Measurements from ENCODE around the gene LRRC47.
"Not testable (repeated sequence)": the region's sequence is repeated elsewhere in the genome, so short reads cannot be mapped to it uniquely, and the experiment has no call there.

The LRRC47 gene

DNA sequence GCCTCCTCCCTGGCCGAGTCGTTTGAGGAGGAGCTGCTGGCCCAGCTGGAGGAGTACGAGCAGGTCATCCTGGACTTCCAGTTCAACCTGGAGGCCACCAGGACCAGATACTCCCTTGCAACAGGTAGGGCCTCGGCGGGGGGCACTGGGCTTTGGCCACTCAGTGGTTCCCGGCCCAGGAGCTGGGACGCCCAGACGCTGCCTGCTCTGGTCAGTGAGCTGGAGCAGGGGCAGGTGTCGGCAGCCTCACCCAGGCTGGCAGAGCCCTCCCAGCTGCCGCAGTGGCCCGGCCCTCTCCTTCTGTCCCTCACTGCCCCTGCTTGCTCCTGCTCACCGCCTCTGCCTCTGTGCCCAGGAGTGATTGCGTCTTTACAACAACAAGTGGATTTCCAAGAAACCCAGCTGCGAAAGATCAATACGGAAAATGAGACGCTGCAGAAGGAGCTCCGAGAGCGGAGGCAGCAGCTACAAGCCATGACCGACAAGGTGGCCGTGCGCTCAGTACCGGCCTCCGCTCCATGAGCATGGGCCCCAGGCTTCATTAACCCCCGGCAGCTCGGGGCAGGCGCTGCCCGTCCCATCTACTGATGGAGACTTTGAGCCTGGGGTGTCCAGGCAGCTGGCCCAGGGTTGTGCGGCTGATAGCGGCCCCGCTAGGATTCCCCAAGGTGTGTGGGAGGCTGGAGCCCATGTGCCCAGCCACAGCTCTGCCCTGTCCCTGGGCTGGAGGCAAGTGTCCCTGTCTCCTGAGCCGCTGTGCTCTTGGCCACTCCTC lies 32.8 kb downstream of the LRRC47 start:
- H3K27ac Mint-ChIP-seq, result no peak overlapping the region
- no peak overlapping the region for H3K4me3 Mint-ChIP-seq
- peaks cover 36% of the 10 kb centered on the region for H3K27me3 Mint-ChIP-seq

GRCh38 chr1:3762873-3763228 lies 33.4 kb downstream of the LRRC47 start:
- no peaks in the 10 kb centered on the region for H3K4me1 Mint-ChIP-seq (ENCODE audit: low read depth)
- H3K36me3 Mint-ChIP-seq (ENCODE audit: low read depth), result no peaks in the 10 kb centered on the region

More for the DNA sequence above, 32.8 kb downstream of the LRRC47 start:
- intact Hi-C loops (cut with micrococcal nuclease), result no loop called here
- Mint-ChIP-seq H3K36me3 (ENCODE audit: low read depth) (no peaks in the 10 kb centered on the region), H3K4me1 (ENCODE audit: low read depth) (no peaks in the 10 kb centered on the region), H3K9me3 (peaks cover 8% of the 10 kb centered on the region)

GRCh38 chr1:3762151-3762872 lies 34.0 kb downstream of the LRRC47 start:
- intact Hi-C loops (cut with micrococcal nuclease), result no loop called here
- H3K36me3 Mint-ChIP-seq (ENCODE audit: low read depth), result no peaks in the 10 kb centered on the region
- H3K4me1 Mint-ChIP-seq (ENCODE audit: low read depth), result no peaks in the 10 kb centered on the region
- no peak overlapping the region for H3K4me3 Mint-ChIP-seq
- peaks cover 8% of the 10 kb centered on the region for H3K9me3 Mint-ChIP-seq
- H3K27ac Mint-ChIP-seq, result no peak overlapping the region
- peaks cover 35% of the 10 kb centered on the region for H3K27me3 Mint-ChIP-seq

More at GRCh38 chr1:3762873-3763228, 33.4 kb downstream of the LRRC47 start:
- peaks cover 36% of the 10 kb centered on the region for H3K27me3 Mint-ChIP-seq
- intact Hi-C loops (cut with micrococcal nuclease), result no loop called here
- H3K27ac Mint-ChIP-seq, result no peak overlapping the region
- peaks cover 8% of the 10 kb centered on the region for H3K9me3 Mint-ChIP-seq
- H3K4me3 Mint-ChIP-seq, result no peak overlapping the region

GRCh38 chr1:3761296-3762010 lies 34.8 kb downstream of the LRRC47 start:
- Mint-ChIP-seq H3K27ac (no peak overlapping the region), H3K27me3 (peaks cover 32% of the 10 kb centered on the region), H3K36me3 (ENCODE audit: low read depth) (no peaks in the 10 kb centered on the region), H3K9me3 (peaks cover 8% of the 10 kb centered on the region), H3K4me1 (ENCODE audit: low read depth) (no peaks in the 10 kb centered on the region), H3K4me3 (no peak overlapping the region)
- intact Hi-C loops (cut with micrococcal nuclease), result no loop called here

DNA sequence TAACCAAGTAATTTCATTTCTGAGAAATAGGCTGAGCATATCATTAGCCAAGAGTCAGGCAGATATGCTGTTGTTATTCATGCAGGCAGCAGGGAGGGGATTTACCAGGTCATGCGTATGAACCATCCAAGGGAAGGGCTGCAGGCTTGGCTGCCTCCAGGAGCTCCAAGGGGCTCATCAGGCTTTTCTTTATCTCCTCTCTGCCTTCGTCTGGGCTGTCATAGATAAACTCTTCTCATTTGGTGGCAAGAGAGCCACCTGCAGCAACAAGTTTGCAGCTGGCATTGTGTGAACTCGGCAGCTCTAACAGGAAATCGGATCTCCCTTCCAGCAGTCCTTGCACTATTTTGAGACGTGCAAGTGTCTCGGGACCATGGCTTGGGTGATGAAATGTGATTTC lies 36.5 kb downstream of the LRRC47 start:
- Mint-ChIP-seq H3K9me3 (peaks cover 8% of the 10 kb centered on the region), H3K36me3 (ENCODE audit: low read depth) (no peaks in the 10 kb centered on the region), H3K4me3 (no peak overlapping the region), H3K27ac (no peak overlapping the region), H3K27me3 (peaks cover 27% of the 10 kb centered on the region), H3K4me1 (ENCODE audit: low read depth) (no peaks in the 10 kb centered on the region)
- intact Hi-C loops (cut with micrococcal nuclease), result no loop called here

DNA sequence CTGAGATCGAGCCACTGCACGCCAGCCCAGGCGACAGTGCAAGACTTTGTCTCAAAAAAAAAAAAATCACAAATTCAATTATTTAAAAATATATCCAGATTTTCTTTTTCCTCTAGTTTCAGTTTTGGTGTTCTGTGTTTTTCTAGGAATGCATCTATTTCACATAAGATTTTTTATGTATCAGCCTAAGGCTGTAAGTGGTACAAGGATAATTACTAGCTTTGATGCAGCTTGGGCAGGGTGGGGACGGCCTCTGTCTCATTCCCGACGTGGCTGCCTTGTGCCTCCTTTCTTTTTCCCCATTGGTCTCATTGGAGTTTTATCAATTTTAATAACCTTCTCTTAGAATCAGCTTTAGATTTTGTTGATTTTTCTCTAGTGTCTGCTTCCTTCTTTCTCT lies 37.1 kb downstream of the LRRC47 start:
- Mint-ChIP-seq H3K9me3 (peaks cover 8% of the 10 kb centered on the region), H3K4me3 (no peak overlapping the region), H3K4me1 (ENCODE audit: low read depth) (no peaks in the 10 kb centered on the region), H3K27ac (no peak overlapping the region), H3K36me3 (ENCODE audit: low read depth) (no peaks in the 10 kb centered on the region), H3K27me3 (peaks cover 24% of the 10 kb centered on the region)
- intact Hi-C loops (cut with micrococcal nuclease), result no loop called here

DNA sequence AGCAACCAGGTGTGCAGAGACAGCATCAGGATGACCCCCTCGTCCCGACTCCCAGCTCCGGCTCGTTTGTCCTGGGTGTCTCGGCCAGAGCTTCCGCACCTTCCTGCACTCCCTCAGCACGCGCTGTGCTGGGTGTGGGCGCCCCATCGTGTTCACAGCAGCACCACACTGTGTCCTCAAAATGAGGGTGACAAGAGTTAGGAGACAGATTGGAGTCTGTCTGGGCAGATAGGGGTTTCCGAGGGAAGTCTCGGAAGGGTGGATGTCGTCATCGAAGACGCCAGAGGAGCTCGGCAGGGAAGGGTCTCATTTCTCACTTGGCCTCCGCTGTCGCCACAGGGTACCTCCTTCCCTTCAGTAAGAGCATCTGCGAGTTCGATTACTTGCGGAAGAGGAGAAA lies 39.9 kb downstream of the LRRC47 start:
- Mint-ChIP-seq H3K27me3 (peaks cover 25% of the 10 kb centered on the region), H3K4me1 (ENCODE audit: low read depth) (no peaks in the 10 kb centered on the region), H3K9me3 (peaks cover 8% of the 10 kb centered on the region), H3K4me3 (no peak overlapping the region), H3K36me3 (ENCODE audit: low read depth) (no peaks in the 10 kb centered on the region), H3K27ac (no peak overlapping the region)
- intact Hi-C loops (cut with micrococcal nuclease), result no loop called here

DNA sequence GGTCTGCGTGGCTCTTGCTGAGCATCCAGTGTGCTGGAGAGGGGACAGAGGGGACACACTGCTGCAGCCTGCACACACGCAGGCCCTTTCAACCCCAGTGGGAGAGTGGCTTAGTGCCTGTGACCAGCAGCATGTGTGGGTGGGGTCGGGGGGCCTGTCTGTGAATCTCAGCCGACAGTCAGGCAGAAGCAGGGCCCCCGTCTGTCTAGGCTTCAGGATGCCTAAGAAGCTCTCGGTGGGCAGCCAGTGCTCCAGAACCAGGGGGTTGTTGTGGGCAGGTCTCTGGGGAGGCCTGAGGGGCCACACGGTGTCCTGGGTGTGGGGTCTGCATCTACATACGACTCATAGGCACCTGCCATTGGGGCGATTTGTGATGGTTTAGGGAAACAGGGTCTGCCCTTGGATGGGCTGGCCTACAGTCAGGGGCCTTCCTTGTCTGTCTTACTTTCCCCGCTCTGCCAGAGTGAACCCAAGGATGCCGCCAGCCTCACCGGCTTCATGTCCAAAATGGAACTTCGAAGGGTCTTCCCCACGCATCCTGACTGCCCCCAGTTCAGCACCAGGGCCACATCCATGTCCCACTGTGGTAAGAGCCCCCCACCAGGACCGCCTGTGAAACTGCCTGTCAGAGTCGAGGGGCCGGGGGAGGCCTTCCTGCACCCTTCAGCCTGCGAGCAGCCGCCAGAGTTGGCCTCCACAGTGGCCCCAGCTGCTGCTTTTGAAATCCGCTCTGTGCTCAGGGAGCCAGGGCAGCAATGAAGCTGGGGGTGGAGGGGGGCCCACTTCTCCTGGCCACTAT lies 42.4 kb downstream of the LRRC47 start:
- intact Hi-C loops (cut with micrococcal nuclease), result no loop called here
- Mint-ChIP-seq H3K4me3 (no peak overlapping the region), H3K4me1 (ENCODE audit: low read depth) (no peaks in the 10 kb centered on the region), H3K9me3 (no peaks in the 10 kb centered on the region), H3K27me3 (peaks cover 11% of the 10 kb centered on the region), H3K27ac (no peak overlapping the region), H3K36me3 (ENCODE audit: low read depth) (no peaks in the 10 kb centered on the region)

GRCh38 chr1:3752400-3752945 lies 43.8 kb downstream of the LRRC47 start, which contains the start of gene CCDC27:
CCDC27 (plus strand) TSS chr1:3752450; CDS start chr1:3752482, 32 bp downstream.
- no peaks in the 10 kb centered on the region for H3K9me3 Mint-ChIP-seq
- intact Hi-C loops (cut with micrococcal nuclease), result no loop called here
- H3K4me1 Mint-ChIP-seq (ENCODE audit: low read depth), result peaks cover 11% of the 10 kb centered on the region
- no peaks in the 10 kb centered on the region for H3K36me3 Mint-ChIP-seq (ENCODE audit: low read depth)
- no peak within 1 kb of the TSS for H3K4me3 Mint-ChIP-seq
- peaks cover 10% of the 10 kb centered on the region for H3K27me3 Mint-ChIP-seq
- no peak within 1 kb of the TSS for H3K27ac Mint-ChIP-seq

DNA sequence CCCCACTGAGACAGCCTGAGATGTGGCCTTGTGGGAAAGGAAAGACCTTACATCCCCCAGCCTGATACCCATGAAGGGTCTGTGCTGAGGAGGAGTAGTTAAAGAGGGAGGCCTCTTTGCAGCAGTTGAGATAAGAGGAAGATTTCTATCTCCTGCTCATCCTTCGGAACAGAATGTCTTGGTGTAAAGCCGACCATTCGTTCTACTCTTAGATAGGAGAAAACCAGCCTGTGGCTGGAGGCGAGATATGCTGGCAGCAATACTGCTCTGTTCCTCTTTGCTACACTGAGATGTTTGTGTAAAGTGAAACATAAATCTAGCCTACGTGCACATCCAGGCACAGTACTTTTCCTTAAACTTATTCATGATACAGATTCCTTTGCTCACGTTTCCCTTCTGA lies 45.6 kb downstream of the LRRC47 start:
- H3K4me3 Mint-ChIP-seq, result no peak overlapping the region

GRCh38 chr1:3749512-3749911 lies 46.8 kb downstream of the LRRC47 start:
- Mint-ChIP-seq H3K4me1 (ENCODE audit: low read depth) (peaks cover 34% of the 10 kb centered on the region), H3K36me3 (ENCODE audit: low read depth) (no peaks in the 10 kb centered on the region), H3K9me3 (no peaks in the 10 kb centered on the region), H3K4me3 (no peak overlapping the region), H3K27ac (no peak overlapping the region), H3K27me3 (peaks cover 8% of the 10 kb centered on the region)
- intact Hi-C loops (cut with micrococcal nuclease), result loop anchor here (10.0 kb wide), 1 partner anchor 45 kb away; the partner anchor contains the start of gene LRRC47

More for the DNA sequence above, 45.6 kb downstream of the LRRC47 start:
- Mint-ChIP-seq H3K27me3 (peaks cover 8% of the 10 kb centered on the region), H3K27ac (no peak overlapping the region), H3K36me3 (ENCODE audit: low read depth) (no peaks in the 10 kb centered on the region), H3K9me3 (no peaks in the 10 kb centered on the region), H3K4me1 (ENCODE audit: low read depth) (peaks cover 21% of the 10 kb centered on the region)
- intact Hi-C loops (cut with micrococcal nuclease), result no loop called here

DNA sequence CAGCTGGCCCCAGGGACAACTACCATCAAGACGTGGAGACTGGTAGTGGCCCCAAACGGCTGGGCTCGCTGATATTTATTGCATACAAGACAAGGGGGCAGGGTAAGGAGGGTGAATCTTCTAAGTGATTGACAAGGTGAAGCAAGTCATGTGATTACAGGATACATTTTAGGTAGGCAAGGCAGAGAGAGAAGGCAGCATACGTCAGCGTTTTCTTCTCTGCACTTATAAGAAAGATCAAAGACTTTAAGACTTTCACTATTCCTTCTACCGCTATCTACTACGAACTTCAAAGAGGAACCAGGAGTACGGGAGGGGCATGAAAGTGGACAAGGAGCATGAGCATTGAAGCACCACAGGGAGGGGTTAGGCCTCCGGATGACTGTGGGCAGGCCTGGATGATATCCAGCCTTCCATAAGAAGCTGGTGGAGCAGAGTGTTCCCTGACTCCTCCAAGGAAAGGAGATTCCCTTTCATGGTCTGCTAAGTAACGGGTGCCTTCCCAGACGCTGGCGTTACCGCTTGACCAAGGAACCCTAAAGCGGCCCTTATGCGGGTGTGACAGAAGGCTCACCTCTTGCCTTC lies 47.9 kb downstream of the LRRC47 start:
- H3K4me3 Mint-ChIP-seq, result peak overlapping the region; percentile 74
- H3K36me3 Mint-ChIP-seq (ENCODE audit: low read depth); H3K27me3 Mint-ChIP-seq; H3K9me3 Mint-ChIP-seq; H3K27ac Mint-ChIP-seq: not testable (repeated sequence)
- intact Hi-C loops (cut with micrococcal nuclease), result loop anchor here (10.0 kb wide), 1 partner anchor 46 kb away; the partner anchor contains the start of gene LRRC47
- peaks cover 36% of the 10 kb centered on the region for H3K4me1 Mint-ChIP-seq (ENCODE audit: low read depth)

DNA sequence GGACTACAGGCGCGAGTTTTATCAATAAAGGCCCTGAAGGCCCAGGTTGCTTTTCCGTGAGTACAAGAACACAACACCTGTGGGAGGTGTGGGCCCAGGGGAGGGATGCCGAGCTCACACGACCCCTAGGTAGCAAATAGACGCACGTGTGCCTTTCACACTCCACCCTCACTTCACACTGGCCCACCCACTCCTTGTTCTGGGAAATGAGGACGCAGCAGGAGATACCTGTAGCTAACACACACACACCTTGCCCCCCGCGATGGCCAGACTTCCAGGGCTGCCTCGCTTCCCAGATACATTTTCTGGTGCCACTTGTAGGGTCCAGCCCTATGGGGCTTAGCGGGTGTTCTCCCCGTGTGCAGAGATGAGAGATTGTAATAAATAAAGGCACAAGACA lies 48.4 kb downstream of the LRRC47 start:
- Mint-ChIP-seq H3K27ac (no peak overlapping the region), H3K4me3 (peak overlapping the region; percentile 74), H3K27me3 (peaks cover 8% of the 10 kb centered on the region), H3K9me3 (no peaks in the 10 kb centered on the region), H3K36me3 (ENCODE audit: low read depth) (peaks cover 2% of the 10 kb centered on the region), H3K4me1 (ENCODE audit: low read depth) (peaks cover 36% of the 10 kb centered on the region)
- intact Hi-C loops (cut with micrococcal nuclease), result loop anchor here (10.0 kb wide), 1 partner anchor 47 kb away; the partner anchor contains the start of gene LRRC47
